Measurements from ENCODE around the gene B4GALT5.

- TF ChIP-seq EZH2 (IDR thresholded peaks at IDR 0.05; ENCODE audit: low read length), result no peak
- TF ChIP-seq CTCF (optimal IDR thresholded peaks at IDR 0.05 in 1 of 3, IDR thresholded peaks at IDR 0.05 in 1 of 3, conservative IDR thresholded peaks at IDR 0.05 in 1 of 3; ENCODE audit: extremely low read depth in 1 of 3, insufficient read depth in 2 of 3, low read length in 3 of 3), result no peak
Measured at GRCh38 chr20:49633643-49634042, 80.0 kb downstream of the B4GALT5 start.
